Pancreas (tissue), 10 donors: ENCODE results near the gene KRT7. TPM values are rescaled to one million over a fixed set of nuclear protein-coding genes. Genes with fewer than 3 reads are reported as not detected.

Experiments used
- ATAC-seq, 4 donors: fragments of 200-7000 bp; cut with Tn5 transposase; one replicate each; pipeline versions ENCODE4 v1.8.0 to v1.9.1; 2020; ENCODE audit warnings: mild to moderate bottlenecking in 4 of 4, moderate library complexity in 4 of 4
- DNase-seq, 6 donors: peaks; one replicate each; pipeline ENCODE4 v3.0.0-alpha.2; 2020
- FAIRE-seq: peaks from 2 replicates; lab custom pipeline; 2012; peaks lifted over from hg19 to GRCh38; lab: Jason Lieb, UNC
- H3K27ac ChIP-seq, 4 donors: fragments of 200-600 bp; sonication (generic); 1 replicate in 3 of 4; 2 replicates in 1 of 4; pipeline versions ENCODE4 v1.5.0 to v1.8.0; 2020
- H3K27me3 ChIP-seq, 4 donors: fragments of 200-600 bp; one replicate each; pipeline ENCODE4 v1.8.0; 2021
- H3K36me3 ChIP-seq, 3 donors: fragments of 200-600 bp; sonication (generic) in 1 of 3; one replicate each; pipeline versions ENCODE4 v1.5.0 to v1.8.0; 2020 to 2021
- H3K4me1 ChIP-seq, 3 donors: fragments of 200-600 bp; one replicate each; pipeline ENCODE4 v1.8.0; 2021
- H3K4me3 ChIP-seq, 4 donors: fragments of 200-600 bp; sonication (generic) in 2 of 4; one replicate each; pipeline versions ENCODE4 v1.5.0 to v1.8.0; 2020 to 2021
- H3K9me3 ChIP-seq, 4 donors: fragments of 200-600 bp; one replicate each; pipeline ENCODE4 v1.8.0; 2021
- WGBS, 2 donors: extraction: QIAGEN DNeasy Blood & Tissue Kit; methylation state at CpG; one replicate each; pipeline ENCODE4 v1.1.7; 2013; 5-methylcytosine and 5-hydroxymethylcytosine counted together
- intact Hi-C, 3 donors: fragments of 100-400 bp; cut with DNase I; formaldehyde crosslinking; loops; one replicate each; pipeline versions ENCODE4 v1.11.1 to v1.14.2; 2022
- polyA plus RNA-seq, 2 donors: library from polyadenylated mRNA; stranded (reverse); fragments of 200-250 nt; gene quantifications; one replicate each; pipeline ENCODE4 v1.2.3, GENCODE V29; 2013
- total RNA-seq, 6 donors: library from RNA; stranded (reverse); fragmentation: NEBNext Ultra II Directional in 4 of 6; extraction: Animal tissue kit (Norgen Biotek cat#: 25700) in 4 of 6; gene quantifications; one replicate each; pipeline versions ENCODE4 v1.2.1 to v1.2.4, GENCODE V29; 2021 to 2023
- TF ChIP-seq, protein P1 (sequence below), 4 donors: fragments of 200-600 bp; sonication (generic) in 3 of 4; IDR thresholded peaks; one replicate each; pipeline versions ENCODE4 v1.5.0 to v1.8.0; 2021; ENCODE audit warnings: antibody characterized with exemption in 4 of 4
- donor health status: healthy with polysubstance abuse.
- donor health status: DM: no; HTN: no; CAD: no; lungs with moderate emphysema.
- donor health status: DM: no; HTN: no; CAD: no.
- donor health status: control.
- donor health status: control.
- donor health status: Bipolar disorder and iron deficiency.
- donor health status: DM: yes; HTN: yes; CAD: no.
- donor health status: DM: no; HTN: no; CAD: no.
- donor health status: DM: no; HTN: no; CAD: no.
- donor health status: DM: yes; HTN: yes; CAD: no.

Gene KRT7
- total and polyA plus RNA-seq, 8 donors = 57.5 to 336 (median 116) TPM

DNA sequence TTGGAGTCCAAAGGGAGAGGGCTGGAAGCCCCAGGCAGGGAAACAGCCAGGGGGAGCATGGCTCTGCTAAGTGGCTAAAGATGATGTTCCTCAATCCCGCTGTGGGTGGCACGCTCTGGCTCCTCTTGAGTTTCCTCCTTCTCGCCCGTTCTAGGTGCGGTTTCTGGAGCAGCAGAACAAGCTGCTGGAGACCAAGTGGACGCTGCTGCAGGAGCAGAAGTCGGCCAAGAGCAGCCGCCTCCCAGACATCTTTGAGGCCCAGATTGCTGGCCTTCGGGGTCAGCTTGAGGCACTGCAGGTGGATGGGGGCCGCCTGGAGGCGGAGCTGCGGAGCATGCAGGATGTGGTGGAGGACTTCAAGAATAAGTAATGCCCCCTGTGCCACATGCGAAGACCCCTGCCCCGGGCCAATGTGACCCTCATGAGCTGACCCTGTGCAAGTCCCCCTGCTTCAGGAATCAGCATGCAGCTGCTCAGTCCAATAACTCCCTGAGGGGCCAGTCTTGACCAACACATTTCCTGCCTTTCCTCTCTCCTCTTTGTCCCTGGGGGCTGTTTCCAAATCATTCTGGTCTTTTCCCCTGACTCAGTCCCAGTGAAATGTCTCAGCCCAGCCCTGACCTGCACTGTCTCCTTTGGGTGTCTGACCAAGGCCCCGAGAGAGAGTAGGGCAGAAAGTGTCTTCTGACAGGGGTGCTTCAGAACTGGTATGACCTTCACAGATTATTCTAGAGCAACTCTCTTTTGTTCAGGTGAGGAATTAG lies 2.1 kb downstream of the KRT7 start:
- peaks cover 16 to 40% (median 35%) of the 10 kb centered on the region in 3 donors for H3K4me1 ChIP-seq

DNA sequence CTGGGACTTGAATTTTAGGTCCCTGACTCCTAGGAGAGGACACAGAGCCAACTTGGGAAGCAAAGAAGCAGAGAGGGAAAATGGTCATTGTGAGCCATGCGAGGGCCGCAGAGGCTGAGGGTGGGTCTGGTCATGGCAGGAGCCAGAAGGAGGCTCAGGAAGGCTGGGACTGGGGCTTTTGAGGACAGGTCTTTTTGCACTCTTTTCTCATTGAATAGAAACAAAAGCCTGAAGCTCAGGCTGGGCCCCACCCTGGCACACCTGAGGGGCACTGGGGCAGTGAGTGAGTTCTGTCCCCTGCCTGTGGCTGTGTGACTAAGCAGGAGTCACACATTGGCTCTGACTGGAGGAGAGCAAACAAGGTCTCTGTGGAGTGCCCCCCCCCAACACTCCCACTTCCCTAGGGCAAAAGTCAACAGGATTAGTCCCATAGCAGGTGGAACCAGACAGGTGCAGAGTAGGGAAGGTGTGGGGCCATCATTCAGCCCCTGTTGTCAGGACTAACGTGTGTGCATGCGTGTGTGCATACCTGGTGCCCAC lies 2.8 kb downstream of the KRT7 start:
- TF ChIP-seq, protein P1, sequence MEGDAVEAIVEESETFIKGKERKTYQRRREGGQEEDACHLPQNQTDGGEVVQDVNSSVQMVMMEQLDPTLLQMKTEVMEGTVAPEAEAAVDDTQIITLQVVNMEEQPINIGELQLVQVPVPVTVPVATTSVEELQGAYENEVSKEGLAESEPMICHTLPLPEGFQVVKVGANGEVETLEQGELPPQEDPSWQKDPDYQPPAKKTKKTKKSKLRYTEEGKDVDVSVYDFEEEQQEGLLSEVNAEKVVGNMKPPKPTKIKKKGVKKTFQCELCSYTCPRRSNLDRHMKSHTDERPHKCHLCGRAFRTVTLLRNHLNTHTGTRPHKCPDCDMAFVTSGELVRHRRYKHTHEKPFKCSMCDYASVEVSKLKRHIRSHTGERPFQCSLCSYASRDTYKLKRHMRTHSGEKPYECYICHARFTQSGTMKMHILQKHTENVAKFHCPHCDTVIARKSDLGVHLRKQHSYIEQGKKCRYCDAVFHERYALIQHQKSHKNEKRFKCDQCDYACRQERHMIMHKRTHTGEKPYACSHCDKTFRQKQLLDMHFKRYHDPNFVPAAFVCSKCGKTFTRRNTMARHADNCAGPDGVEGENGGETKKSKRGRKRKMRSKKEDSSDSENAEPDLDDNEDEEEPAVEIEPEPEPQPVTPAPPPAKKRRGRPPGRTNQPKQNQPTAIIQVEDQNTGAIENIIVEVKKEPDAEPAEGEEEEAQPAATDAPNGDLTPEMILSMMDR (IDR thresholded peaks at IDR 0.05) = no peak
- no peak overlapping the region for H3K4me3 ChIP-seq
- H3K9me3 ChIP-seq = no peaks in the 10 kb centered on the region
- 56 to 61% methylated on average over 4 of the region's 4 CpGs for WGBS, 2 donors
- DNase-seq (peak in 5 of 6 donors; percentile 65 to 85 (median 80)), FAIRE-seq (no peak), ATAC-seq (peak; percentile 74 to 87 (median 80))
- peaks cover 13 to 33% (median 30%) of the 10 kb centered on the region in 3 donors for H3K4me1 ChIP-seq
- H3K36me3 ChIP-seq = no peaks in the 10 kb centered on the region
- H3K27me3 ChIP-seq = no peaks in the 10 kb centered on the region
- H3K27ac ChIP-seq = peak overlapping the region in 2 of 4 donors; percentile 69 to 78
- intact Hi-C loops = no loop called here

More for the DNA sequence above, 2.1 kb downstream of the KRT7 start:
- ATAC-seq (no peak), FAIRE-seq (no peak), DNase-seq (peak in 2 of 6 donors; percentile 37 to 56)
- Histone ChIP-seq H3K27ac (peak overlapping the region in 2 of 4 donors; percentile 69 to 78), H3K27me3 (no peaks in the 10 kb centered on the region), H3K4me3 (peak overlapping the region in 1 of 4 donors; percentile 39), H3K36me3 (no peaks in the 10 kb centered on the region), H3K9me3 (no peaks in the 10 kb centered on the region)
- intact Hi-C loops = no loop called here
- 93 to 96% methylated on average over 15 of the region's 15 CpGs for WGBS, 2 donors
- TF ChIP-seq, protein P1 (IDR thresholded peaks at IDR 0.05) = no peak

DNA sequence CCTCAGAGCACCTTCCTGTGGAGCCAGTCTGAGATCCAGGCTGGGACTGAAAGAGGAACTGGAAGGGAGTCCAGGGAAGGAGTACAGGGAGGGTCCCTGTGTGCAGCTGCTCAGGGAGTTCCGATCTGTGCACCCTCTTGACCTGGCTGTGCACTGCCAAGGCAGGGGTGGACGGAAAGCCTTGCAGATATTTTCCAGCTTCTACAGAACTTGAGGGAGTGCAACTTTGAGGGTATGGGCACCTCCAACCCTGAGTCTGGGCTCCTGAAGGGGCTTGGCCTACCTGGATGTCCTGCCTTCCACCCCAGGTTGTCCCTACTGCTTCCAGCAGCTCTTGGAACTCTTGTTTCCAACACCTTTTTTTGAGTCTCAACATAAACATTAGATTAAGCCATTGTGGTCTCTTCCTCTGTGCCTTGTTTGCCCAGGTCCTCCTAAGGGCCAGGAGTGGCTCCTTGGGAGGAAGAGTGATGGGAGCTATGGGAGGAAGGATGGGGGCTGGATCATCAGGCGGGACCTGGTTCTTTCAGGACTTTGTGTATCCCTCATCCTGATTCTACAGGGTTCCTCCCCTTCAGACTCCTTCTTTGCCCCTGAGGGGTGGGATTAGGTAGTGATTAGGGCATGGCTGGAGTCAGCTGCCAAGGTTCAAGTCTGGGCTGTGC lies 3.5 kb downstream of the KRT7 start:
- no peak for FAIRE-seq
- no peak overlapping the region for H3K4me3 ChIP-seq
- peak in 2 of 4 donors; percentile 2 to 4 for ATAC-seq
- intact Hi-C loops = no loop called here
- TF ChIP-seq, protein P1 (IDR thresholded peaks at IDR 0.05) = no peak
- H3K9me3 ChIP-seq = no peaks in the 10 kb centered on the region
- DNase-seq = peak in 2 of 6 donors; percentile 28 to 44
- H3K4me1 ChIP-seq = peaks cover 9 to 29% (median 24%) of the 10 kb centered on the region in 3 donors
- no peaks in the 10 kb centered on the region for H3K36me3 ChIP-seq
- WGBS, 2 donors = 82 to 84% methylated on average over 3 of the region's 3 CpGs
- no peaks in the 10 kb centered on the region for H3K27me3 ChIP-seq
- peak overlapping the region in 2 of 4 donors; percentile 69 to 78 for H3K27ac ChIP-seq

DNA sequence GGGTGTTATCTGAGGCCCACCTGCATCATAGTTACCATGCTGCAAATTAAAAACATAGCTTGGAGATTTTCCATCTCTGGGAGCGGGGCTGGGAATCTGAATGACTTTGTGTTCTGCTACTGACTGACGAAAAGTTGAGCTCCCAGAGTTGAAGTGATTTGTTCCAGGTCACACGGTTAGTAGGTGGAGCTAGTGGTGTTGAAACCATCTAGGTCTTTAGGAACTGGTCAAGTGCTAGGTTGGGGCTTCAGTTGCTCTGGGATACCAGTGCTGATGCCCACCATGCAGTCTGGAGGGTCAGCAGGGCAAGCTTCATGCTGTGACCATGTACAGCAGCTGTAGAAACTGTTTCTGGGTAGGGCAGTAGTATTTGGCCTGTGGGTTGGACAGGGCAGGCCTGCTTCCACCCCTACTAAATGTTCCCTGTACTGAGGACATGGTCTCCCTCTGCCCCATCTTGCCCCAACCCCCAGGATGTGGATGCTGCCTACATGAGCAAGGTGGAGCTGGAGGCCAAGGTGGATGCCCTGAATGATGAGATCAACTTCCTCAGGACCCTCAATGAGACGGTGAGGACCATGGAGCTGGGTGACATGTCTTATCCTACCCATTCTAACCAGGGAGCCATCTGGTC lies 5.3 kb downstream of the KRT7 start:
- Histone ChIP-seq H3K27ac (no peak overlapping the region), H3K4me3 (no peak overlapping the region), H3K36me3 (no peaks in the 10 kb centered on the region), H3K27me3 (no peaks in the 10 kb centered on the region), H3K4me1 (peaks cover 15 to 32% (median 20%) of the 10 kb centered on the region in 3 donors), H3K9me3 (no peaks in the 10 kb centered on the region)
- intact Hi-C loops = no loop called here
- 86 to 90% methylated on average over 4 of the region's 4 CpGs for WGBS, 2 donors
- FAIRE-seq = no peak
- no peak for ATAC-seq
- TF ChIP-seq, protein P1 (IDR thresholded peaks at IDR 0.05) = no peak
- peak in 1 of 6 donors; percentile 16 for DNase-seq
